Measurements from ENCODE around the gene DAAM1.

DAAM1 gene

GRCh38 chr14:59241121-59241520, 52.7 kb downstream of the DAAM1 start:
- no peaks in the 10 kb centered on the region for H3K36me3 ChIP-seq
- no peak overlapping the region for H3K27ac ChIP-seq
- H3K4me3 ChIP-seq (ENCODE audit: low read depth in 1 of 2, low read length in 1 of 2), result no peak overlapping the region
- no peaks in the 10 kb centered on the region for H3K4me1 ChIP-seq (ENCODE audit: control insufficient read depth in 1 of 2, insufficient read depth in 1 of 2, low read depth in 1 of 2, low read length in 1 of 2)
- no peaks in the 10 kb centered on the region for H3K9me3 ChIP-seq
- TF ChIP-seq CTCF (IDR thresholded peaks at IDR 0.05), result no peak
- H3K27me3 ChIP-seq, result no peaks in the 10 kb centered on the region

- no peaks in the 10 kb centered on the region for H3K27me3 ChIP-seq
- H3K4me1 ChIP-seq (ENCODE audit: control insufficient read depth in 1 of 2, insufficient read depth in 1 of 2, low read depth in 1 of 2, low read length in 1 of 2), result no peaks in the 10 kb centered on the region
- H3K36me3 ChIP-seq, result no peaks in the 10 kb centered on the region
- H3K4me3 ChIP-seq (ENCODE audit: low read depth in 1 of 2, low read length in 1 of 2), result no peak overlapping the region
- no peak for TF ChIP-seq CTCF (IDR thresholded peaks at IDR 0.05)
- H3K9me3 ChIP-seq, result no peaks in the 10 kb centered on the region
- no peak overlapping the region for H3K27ac ChIP-seq
These were observed 54.7 kb downstream of the DAAM1 start for GRCh38 chr14:59243174-59243573.

GRCh38 chr14:59244581-59244980, 56.1 kb downstream of the DAAM1 start:
- Histone ChIP-seq H3K27me3 (no peaks in the 10 kb centered on the region), H3K9me3 (no peaks in the 10 kb centered on the region), H3K27ac (no peak overlapping the region), H3K4me1 (ENCODE audit: control insufficient read depth in 1 of 2, insufficient read depth in 1 of 2, low read depth in 1 of 2, low read length in 1 of 2) (no peaks in the 10 kb centered on the region), H3K4me3 (ENCODE audit: low read depth in 1 of 2, low read length in 1 of 2) (no peak overlapping the region), H3K36me3 (no peaks in the 10 kb centered on the region)
- TF ChIP-seq CTCF (IDR thresholded peaks at IDR 0.05), result no peak

GRCh38 chr14:59245809-59246295, 57.4 kb downstream of the DAAM1 start:
- H3K27me3 ChIP-seq, result no peaks in the 10 kb centered on the region
- no peaks in the 10 kb centered on the region for H3K4me1 ChIP-seq (ENCODE audit: control insufficient read depth in 1 of 2, insufficient read depth in 1 of 2, low read depth in 1 of 2, low read length in 1 of 2)
- no peak overlapping the region for H3K27ac ChIP-seq
- H3K4me3 ChIP-seq (ENCODE audit: low read depth in 1 of 2, low read length in 1 of 2), result no peak overlapping the region
- no peaks in the 10 kb centered on the region for H3K36me3 ChIP-seq
- H3K9me3 ChIP-seq, result no peaks in the 10 kb centered on the region
- TF ChIP-seq CTCF (IDR thresholded peaks at IDR 0.05), result no peak

- H3K36me3 ChIP-seq, result no peaks in the 10 kb centered on the region
These were observed 58.1 kb downstream of the DAAM1 start for GRCh38 chr14:59246566-59246965.

More at GRCh38 chr14:59246566-59246965, 58.1 kb downstream of the DAAM1 start:
- TF ChIP-seq CTCF (IDR thresholded peaks at IDR 0.05), result no peak
- Histone ChIP-seq H3K27me3 (no peaks in the 10 kb centered on the region), H3K4me3 (ENCODE audit: low read depth in 1 of 2, low read length in 1 of 2) (no peak overlapping the region), H3K4me1 (ENCODE audit: control insufficient read depth in 1 of 2, insufficient read depth in 1 of 2, low read depth in 1 of 2, low read length in 1 of 2) (no peaks in the 10 kb centered on the region), H3K9me3 (no peaks in the 10 kb centered on the region), H3K27ac (no peak overlapping the region)

All from neutrophil (primary cell).